ENCODE measurements around the gene LAMA2. TPM values are rescaled to one million over a fixed set of nuclear protein-coding genes. Genes with fewer than 3 reads are reported as not detected.

LAMA2 gene
- total and polyA plus RNA-seq, 2 of the 8 experiments (the other 6 are each of a cell fraction or from before 2014, with no cell fraction given) = 1.3 to 3.8 TPM

- CTCF ChIA-PET (ENCODE audit: partially characterized antibody) = interaction anchor here (0.9 to 4.7 kb wide), 4 partner anchors 7 to 178 kb away, joined by 3 to 35 read pairs (median 12); no protein-coding TSS in a partner anchor
- no peak overlapping the region for H3K27ac ChIP-seq (ENCODE audit: low read depth, low read length)
- no peak for TF ChIP-seq ASH2L (IDR thresholded peaks at IDR 0.05; ENCODE audit: low read length)
- no peak for TF ChIP-seq GABPA (IDR thresholded peaks at IDR 0.05; ENCODE audit: borderline replicate concordance, insufficient read depth, low read length)
- TF ChIP-seq GTF2F1 (IDR thresholded peaks at IDR 0.05; ENCODE audit: borderline replicate concordance, low read depth, low read length) = no peak
- no peak for TF ChIP-seq TCF12 (IDR thresholded peaks at IDR 0.05; ENCODE audit: low read depth, low read length)
- no peak for TF ChIP-seq HDAC2 (IDR thresholded peaks at IDR 0.05; ENCODE audit: borderline replicate concordance in 1 of 2, low read depth in 2 of 2, low read length in 2 of 2)
- no peak for TF ChIP-seq RXRA (IDR thresholded peaks at IDR 0.05; ENCODE audit: insufficient read depth, low read depth, low read length)
- TF ChIP-seq YY1 (IDR thresholded peaks at IDR 0.05; ENCODE audit: low read depth, low read length) = no peak
- no peak for TF ChIP-seq RNF2 (IDR thresholded peaks at IDR 0.05; ENCODE audit: borderline replicate concordance, low read depth, low read length, missing control alignments, poor library complexity, severe bottlenecking)
- no peak for TF ChIP-seq CREB1 (IDR thresholded peaks at IDR 0.05)
- no peak for TF ChIP-seq BRCA1 (IDR thresholded peaks at IDR 0.05; ENCODE audit: low read depth, low read length)
- TF ChIP-seq, protein P1, sequence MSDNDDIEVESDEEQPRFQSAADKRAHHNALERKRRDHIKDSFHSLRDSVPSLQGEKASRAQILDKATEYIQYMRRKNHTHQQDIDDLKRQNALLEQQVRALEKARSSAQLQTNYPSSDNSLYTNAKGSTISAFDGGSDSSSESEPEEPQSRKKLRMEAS (IDR thresholded peaks at IDR 0.05) = no peak
- TF ChIP-seq SUZ12 (IDR thresholded peaks at IDR 0.05; ENCODE audit: low read length) = no peak
- TF ChIP-seq BCL11A (IDR thresholded peaks at IDR 0.05; ENCODE audit: low read depth in 2 of 2, low read length in 2 of 2) = no peak
- no peak for TF ChIP-seq KDM5A (IDR thresholded peaks at IDR 0.05; ENCODE audit: low read length)
Observed at GRCh38 chr6:129493354-129493902, 610.5 kb downstream of the LAMA2 start.

More at GRCh38 chr6:129493354-129493902, 610.5 kb downstream of the LAMA2 start:
- Histone ChIP-seq H3K4me2 (ENCODE audit: insufficient read depth in 1 of 2, low read depth in 2 of 2, low read length in 2 of 2) (no peak overlapping the region), H2AK5ac (ENCODE audit: low read depth, low read length) (no peak overlapping the region), H3K9ac (replicated peaks in 1 of 4; ENCODE audit: extremely low read depth in 1 of 4, low read depth in 3 of 4, low read length in 3 of 4) (no peak overlapping the region), H3K23ac (ENCODE audit: insufficient read length) (no peak overlapping the region), H3K56ac (replicated peaks; ENCODE audit: insufficient read length, low read depth, low read length) (no peak overlapping the region), H3K79me1 (ENCODE audit: low read depth, low read length) (no peaks in the 10 kb centered on the region), H2BK12ac (ENCODE audit: low read depth, low read length) (no peak overlapping the region), H3K14ac (ENCODE audit: insufficient read length) (no peak overlapping the region), H2BK5ac (ENCODE audit: low read depth, low read length) (no peak overlapping the region), H4K91ac (replicated peaks; ENCODE audit: insufficient read length, low read length) (no peak overlapping the region), H2BK120ac (replicated peaks; ENCODE audit: low read depth, low read length) (no peak overlapping the region), H2BK20ac (ENCODE audit: low read length) (no peak overlapping the region), H3K23me2 (ENCODE audit: low read depth, low read length) (no peaks in the 10 kb centered on the region), H2AFZ (ENCODE audit: low read length) (no peak overlapping the region), H3K79me2 (ENCODE audit: control insufficient read depth in 1 of 2, insufficient read depth in 2 of 2, low read length in 2 of 2) (no peaks in the 10 kb centered on the region), H3K4me3 (ENCODE audit: extremely low read depth in 1 of 4, insufficient read depth in 2 of 4, low read depth in 3 of 4, low read length in 4 of 4) (no peak overlapping the region), H4K5ac (ENCODE audit: insufficient read length, low read depth, low read length) (no peak overlapping the region), H3K4me1 (replicated peaks in 1 of 4; ENCODE audit: control insufficient read depth in 3 of 4, insufficient read depth in 4 of 4, low read length in 3 of 4) (peaks cover 0 to 3% (median 0%) of the 10 kb centered on the region in 4 experiments; a peak in 1 of 7 replicates), H4K8ac (ENCODE audit: extremely low read depth, insufficient read depth, low read length) (no peak overlapping the region), H3K36me3 (ENCODE audit: control insufficient read depth in 2 of 4, insufficient read depth in 4 of 4, low read length in 3 of 4) (no peaks in the 10 kb centered on the region), H2BK15ac (ENCODE audit: low read length) (no peak overlapping the region), H3K27me3 (replicated peaks in 1 of 4; ENCODE audit: control insufficient read depth in 3 of 4, extremely low read depth in 1 of 4, insufficient read depth in 3 of 4, low read length in 3 of 4) (peaks cover 0 to 1% (median 0%) of the 10 kb centered on the region in 4 experiments; a peak in 1 of 7 replicates), H3K9me3 (ENCODE audit: insufficient read depth in 2 of 2, low read depth in 1 of 2, low read length in 1 of 2) (no peaks in the 10 kb centered on the region), H4K20me1 (replicated peaks in 1 of 2; ENCODE audit: control insufficient read depth in 1 of 2, insufficient read depth in 2 of 2, low read length in 2 of 2) (no peaks in the 10 kb centered on the region), H3K4ac (replicated peaks; ENCODE audit: insufficient read length, low read depth, low read length) (no peak overlapping the region), H3K18ac (ENCODE audit: extremely low read depth, low read length) (no peak overlapping the region)
- POLR2A ChIA-PET (ENCODE audit: partially characterized antibody) = no interaction called here
- WGBS, 2 experiments (ENCODE audit: extremely low coverage in 1 of 2, insufficient coverage in 1 of 2, insufficient read length in 1 of 2, insufficient replicate concordance in 2 of 2, low coverage in 1 of 2, low lambda C conversion rate in 2 of 2, missing lambda C conversion rate in 1 of 2) = 94% methylated on average over 6 of the region's 6 CpGs; no CpG with 5 or more reads in 1 of the 2 experiments
- FAIRE-seq (no peak), DNase-seq (ENCODE audit: low read depth in 1 of 2, low spot score in 2 of 2) (no peak)
